Tongue (tissue), 2 donors: Measurements from ENCODE around the gene ITPKB. TPM values are rescaled to one million over a fixed set of nuclear protein-coding genes. Genes with fewer than 3 reads are reported as not detected.

Source experiments
- DNase-seq: peaks from one replicate; pipeline ENCODE4 v3.0.0-alpha.2; 2015
- total RNA-seq: library from RNA; depleted of rRNA; stranded (reverse); fragments of >200 nt; gene quantifications from one replicate; pipeline ENCODE4 v1.2.3, GENCODE V29; 2014

ITPKB gene
- total RNA-seq, 1 donor from 2014 or later, result 34.2 TPM

DNA sequence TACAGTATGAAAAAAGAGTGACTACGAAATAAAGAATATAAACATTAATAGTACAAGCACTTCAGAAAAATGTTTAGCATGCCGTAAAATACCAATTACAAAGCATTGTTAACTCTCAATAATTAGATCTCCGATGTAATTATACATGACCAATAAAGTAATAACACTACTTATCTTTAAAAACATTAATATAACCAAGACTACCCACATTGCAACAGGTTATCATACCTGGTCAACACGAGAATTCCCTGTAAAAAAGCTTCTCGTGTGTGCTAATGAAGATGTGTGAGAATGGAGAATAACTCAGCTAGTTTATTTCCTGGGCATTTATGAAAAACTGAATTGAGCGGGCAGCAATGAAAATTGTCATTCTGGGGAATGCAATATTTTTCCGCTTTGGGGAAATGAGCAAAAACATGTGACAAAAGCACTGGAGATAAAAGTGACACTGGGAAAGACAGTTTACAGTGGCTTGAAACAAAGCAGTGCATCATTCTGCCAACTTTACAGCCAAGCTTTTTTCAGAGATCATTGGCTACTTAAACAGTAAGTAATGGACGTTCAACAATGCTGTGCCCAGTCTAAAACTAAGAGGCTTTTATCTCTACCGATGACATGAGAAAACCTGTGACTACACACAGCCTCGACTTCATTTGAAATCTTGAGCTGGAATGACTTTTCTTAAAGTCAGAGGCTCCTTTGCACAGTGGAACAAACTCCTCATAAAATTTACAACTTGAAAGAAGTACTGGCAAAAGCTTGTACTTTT, 34.7 kb downstream of the ITPKB start:
- DNase-seq, result no peak

DNA sequence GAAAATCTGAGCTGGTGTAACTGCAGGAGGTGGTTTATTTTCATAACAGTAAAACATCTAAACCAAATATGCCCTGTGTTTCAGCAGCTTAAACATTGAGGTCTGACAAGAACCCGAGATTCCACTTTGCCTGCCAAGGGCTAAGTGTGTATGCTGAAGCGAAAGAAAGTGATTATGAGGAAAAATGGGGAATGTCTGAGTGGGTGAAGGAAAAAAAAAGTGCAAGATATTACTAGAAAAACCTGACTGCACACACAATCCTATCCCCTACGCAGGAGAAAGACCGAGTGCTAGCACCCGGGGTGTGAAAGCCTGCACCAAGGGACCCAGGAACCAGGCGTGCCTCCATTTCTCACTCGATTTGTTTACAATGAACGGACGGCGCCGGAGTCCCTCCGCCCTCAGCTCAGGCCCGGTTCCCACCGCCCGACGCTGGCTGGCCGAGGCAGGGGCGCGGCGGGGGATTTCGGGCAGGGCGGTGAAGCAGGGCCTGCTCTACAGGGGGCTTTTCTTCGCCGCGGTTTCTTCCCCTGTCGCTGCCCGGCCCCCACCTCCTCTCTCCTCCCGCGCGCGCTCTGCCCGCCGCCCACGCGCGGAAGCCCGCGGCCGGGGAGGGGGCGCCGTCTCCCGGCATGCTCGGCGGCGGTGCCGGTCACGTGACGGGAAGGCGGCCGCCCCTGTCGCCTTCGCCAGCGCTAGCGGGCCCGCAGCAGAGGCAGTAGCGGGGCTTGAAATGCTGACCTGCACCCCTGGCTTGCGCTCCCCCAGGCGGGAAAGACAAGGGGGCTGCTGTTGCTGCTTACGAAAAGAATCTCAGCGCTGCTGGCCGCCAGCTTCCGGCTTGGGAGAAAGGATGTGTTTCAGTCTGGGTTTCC, 35.9 kb downstream of the ITPKB start:
- DNase-seq, result peak; percentile 90

DNA sequence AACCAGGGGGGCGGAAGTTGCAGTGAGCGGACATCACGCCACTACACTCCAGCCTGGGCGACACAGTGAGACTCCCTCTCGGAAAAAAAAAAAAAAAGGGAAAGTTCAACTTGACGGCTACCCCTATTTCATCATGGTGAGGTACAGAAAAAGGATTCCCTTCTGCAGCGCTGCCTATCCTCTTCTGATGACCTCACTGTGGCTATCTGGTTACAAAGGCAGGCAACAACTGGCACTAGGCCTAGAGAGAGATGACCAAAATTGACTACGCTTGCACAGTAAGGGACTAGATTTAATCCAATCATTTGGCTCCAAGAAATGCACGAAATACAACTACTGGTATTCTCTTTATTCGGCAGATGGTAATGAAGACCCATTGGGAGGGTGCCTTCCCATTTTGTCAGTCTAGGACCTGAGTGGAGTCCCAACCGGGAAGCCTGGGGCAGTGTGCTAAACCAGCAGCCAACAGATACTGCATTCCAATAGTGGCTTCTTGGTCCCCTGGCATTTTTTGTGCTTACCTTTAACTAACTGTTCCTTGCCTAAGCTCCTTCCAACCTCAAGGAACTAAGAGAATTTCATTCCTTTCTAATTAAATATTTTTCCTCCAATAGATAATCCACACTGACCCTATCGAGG, 36.6 kb downstream of the ITPKB start:
- peak; percentile 91 for DNase-seq

DNA sequence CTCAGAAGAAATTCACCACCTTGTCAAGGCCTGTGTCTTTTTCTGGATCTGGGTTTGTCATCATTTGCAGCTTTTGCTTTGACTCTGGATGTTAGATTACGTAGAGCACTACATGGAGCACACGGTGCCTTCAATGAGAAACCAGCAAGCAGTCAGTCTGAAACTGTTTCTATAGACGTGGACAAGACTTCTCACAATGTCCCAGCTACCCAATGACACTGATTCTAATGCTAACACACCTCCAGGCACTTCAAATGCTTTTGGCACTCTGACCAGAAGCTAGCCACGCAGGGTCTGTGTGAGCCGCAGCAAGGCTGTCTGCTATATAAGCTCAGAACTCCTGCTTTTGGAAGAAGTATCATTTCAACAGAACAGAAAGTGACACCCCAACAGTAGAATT, 38.2 kb downstream of the ITPKB start:
- DNase-seq, result no peak

DNA sequence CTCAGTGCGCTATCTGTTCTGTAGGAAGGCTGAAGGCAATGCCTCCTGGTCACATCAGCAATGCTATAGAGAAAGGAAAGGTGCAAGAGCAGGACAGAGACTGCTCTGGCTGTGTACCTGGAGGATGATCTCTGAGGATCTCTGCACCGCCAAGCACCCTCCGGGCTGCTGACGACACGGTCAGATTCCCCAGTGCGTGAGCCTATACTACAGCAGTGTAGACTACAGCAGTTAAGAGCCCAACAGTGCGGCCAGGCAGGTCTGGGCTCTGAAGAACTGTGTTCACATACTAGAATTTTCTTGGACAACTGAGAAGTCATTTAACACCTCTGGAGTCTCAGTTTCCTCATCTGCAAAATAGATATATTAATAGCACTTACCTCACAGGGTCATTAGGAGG, 39.9 kb downstream of the ITPKB start:
- DNase-seq, result no peak

DNA sequence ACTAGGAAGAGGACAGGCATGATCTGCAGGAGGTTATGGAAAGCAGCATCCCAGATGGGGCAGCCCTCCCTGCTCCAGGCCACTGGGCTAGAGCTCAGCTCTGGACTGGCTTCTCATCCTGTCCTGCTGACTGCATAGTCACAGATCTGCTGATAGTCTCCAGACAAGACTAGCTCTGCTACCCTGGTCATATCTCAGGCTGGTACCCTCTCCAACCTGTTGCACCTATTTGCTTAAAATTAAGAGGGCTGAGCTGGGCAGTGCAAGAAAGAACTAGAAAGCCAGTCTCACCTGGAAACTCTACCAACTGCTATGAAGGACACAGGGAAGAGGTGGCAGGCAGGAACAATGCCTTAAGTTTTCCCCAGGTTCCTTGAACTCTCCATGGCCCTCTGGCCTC, 40.4 kb downstream of the ITPKB start:
- DNase-seq, result no peak

DNA sequence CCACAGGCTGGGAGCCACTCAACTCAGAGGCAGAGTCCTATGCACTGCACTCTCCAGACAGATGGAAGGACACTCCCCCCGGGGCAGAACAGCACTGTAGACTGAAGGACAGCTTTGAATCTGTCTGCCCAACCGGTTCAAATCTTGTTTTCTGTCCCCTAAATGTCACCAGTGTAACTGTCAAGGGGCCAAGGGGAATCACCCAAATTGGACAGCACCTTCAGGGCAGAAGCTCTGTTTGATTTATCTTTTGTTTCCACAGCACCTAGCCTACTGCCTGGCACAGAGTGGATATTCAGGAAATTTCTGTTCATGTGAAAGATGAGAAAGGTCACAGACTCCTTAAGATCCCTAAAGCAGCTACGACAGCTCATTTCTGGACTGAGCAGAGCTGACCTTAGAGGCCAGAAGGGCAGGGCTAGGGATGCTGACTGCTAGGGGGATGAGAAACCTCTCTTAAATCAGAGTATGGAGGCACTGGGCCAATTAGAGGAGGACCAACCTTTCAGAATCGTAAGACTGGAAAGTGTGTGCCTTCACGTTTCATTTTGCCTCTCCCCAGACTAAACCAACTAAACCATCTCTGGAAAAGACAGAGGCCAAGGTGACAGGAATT, 41.0 kb downstream of the ITPKB start:
- no peak for DNase-seq

DNA sequence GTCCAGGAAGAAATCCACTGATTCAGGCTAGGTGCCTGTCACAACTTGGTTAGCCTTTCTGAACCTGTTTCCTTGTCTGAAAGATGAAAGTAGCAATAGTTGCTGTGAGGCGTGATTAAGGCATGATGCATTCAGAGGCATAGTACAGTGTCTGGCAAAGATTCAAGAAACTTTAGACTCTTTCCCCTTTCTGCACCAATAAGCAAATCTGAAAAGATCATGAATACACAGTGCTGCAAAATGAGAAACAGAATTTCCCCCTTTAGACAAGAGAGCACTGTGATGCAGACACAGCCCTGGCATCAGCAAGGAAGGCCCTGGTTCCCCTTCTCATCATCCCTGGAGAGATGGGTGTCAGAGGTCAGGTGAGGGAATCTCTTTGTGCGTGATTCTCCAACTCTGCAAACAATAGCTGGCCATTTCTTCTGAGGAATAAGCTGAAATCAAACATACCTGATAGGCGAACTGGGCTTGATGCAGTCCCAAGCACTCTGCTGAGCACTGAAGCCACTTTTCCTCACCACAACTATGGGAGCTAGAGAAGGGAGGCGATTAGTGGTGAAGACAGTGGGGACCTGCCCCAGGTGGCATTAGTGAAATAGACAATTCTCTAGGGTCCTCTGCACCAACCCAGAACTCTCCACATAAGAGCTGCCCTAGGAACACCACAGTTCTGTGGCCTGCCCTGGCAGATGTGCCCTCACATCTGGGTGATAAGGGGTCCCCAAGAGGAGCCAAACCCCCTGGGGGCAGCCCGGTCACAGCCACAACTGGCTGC, 41.7 kb downstream of the ITPKB start:
- peak; percentile 77 for DNase-seq

DNA sequence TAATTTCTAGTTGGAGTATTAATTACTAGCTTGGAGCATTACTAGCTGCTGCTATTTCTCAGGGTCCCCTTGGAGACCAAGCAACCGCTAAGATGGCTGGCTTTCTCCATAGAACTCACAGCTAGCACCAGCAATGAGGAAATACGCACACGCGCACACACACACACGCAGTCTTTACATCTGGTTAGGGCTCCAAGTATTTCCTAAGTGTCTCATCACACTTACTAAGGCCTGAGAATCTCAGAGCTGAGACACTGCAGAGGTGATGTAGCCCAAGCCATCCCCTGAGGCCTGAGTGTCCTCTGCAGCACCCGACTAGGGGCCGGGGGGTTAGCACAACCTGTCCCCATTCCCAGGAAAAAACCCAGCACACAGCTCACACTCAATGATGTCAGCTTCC, 42.5 kb downstream of the ITPKB start:
- no peak for DNase-seq

DNA sequence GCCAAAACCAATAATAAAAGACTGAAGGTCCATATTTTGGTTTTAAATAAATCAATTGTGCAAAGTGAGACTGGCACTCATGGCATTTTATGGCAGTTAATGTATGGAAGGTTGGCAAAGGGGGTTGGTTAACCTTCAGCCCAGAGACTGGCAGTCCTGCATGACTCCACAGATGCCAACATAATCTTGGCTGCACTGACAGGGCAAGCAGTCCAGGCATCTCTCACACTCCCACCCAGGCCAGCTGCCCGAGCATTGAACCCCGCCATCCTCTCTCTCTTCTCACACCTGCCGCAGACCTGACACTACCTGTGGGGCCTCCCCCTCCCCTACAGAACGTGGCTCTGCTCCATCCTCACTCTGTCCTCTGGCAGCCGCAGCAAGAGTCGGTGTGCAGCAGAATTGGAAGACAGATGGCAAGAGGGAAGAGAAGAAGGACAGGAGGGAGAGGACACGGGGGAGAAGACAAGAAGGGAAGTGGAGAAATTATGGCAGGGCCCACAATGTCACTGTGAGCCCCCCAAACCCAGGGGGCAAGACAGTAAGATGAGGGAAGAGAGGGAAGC, 43.7 kb downstream of the ITPKB start:
- no peak for DNase-seq

DNA sequence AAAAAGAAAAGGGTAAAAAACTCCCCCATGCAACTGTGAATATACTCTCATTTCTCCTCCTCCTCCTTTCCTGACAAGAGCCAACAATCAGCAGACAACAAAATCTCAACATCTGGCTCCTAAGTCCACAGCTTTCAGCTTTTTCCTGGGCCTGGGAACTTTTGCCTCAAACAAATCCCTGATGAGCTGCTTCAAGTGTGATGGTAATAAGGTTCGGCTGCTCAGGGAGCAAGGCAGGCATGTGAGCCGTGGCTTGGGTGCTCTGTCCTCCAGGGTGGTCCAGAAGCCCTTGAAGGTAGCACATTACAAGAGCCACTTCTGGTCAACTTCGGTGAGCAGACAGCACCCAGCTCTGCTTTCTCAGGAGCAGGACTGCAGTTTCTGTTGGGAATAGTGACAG, 46.3 kb downstream of the ITPKB start:
- DNase-seq, result peak; percentile 60

DNA sequence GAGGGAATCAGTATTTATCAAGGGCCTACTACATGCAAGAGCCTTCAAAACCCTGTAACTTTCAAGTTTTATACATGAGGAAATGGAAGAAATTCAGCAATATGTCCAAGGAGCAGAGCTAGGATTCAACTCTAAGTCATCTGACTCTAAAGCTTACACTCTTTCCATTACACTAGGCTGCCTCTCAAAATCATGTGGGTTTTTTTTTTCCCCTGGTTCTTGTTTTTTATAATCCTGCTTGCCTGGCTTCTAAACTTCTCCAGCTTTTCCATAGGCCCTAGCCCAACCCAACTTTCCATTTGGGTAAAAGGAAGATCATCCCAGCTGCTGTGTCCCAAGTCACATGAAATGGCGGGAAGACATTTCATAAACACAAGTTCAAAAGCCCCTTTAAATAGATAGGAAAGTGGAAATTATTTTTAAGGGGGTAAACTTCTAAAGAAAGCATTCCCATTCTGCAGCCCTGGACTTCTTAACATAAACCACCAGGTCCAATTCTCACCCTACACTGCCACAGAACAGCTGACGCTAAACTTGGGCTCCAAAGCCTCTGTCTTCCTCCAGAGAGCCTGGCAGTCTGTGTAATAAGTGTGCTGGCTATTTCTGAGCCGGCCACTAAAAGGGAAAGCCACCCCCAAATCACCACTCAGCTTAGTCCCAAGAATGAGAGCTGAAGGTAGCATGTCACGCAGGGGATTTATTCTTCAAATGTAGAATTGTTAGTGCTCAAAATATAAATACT, 46.9 kb downstream of the ITPKB start:
- DNase-seq, result peak; percentile 66

DNA sequence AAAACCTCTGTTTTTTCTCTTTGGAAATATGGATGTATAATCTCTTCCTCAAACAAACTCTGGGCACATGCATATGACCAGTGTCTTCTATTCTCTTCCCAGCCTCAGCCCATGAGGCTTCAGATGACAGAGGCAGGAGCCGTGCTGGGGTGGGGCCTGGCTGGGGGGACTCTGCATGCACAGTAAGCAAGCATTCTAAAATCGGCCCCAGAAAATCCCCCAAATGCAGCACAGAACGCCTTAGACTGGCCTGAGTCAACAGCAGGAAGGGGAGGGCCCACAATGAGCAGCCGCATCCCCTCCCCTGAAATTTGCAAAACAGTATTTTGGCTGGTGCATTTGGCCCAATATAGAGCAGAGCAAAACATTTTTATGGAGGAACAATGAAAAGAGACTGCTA, 47.8 kb downstream of the ITPKB start:
- peak; percentile 67 for DNase-seq

DNA sequence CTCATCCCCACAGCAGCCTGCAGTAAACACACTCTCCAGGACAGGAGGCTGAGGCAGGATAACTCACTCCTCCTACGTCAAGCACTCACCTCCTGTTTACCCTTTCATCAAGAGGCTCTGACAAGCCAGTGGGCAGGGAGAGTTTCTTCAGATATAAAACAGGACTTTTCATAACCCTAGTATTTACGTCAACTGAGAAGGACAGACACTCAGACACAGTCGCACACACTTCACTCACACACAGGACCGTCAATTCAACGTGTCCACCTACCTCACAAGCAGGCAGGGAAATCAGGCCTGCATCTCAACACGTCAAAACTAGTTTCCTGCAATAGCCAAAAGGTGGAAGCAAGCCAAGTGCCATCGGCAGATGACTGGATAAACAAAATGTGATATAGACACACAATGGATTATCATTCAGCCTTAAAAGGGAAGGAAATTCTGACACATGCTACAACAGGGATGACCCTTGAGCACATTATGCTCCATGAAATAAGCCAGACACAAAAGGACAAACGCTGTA, 48.6 kb downstream of the ITPKB start:
- DNase-seq, result peak; percentile 74

DNA sequence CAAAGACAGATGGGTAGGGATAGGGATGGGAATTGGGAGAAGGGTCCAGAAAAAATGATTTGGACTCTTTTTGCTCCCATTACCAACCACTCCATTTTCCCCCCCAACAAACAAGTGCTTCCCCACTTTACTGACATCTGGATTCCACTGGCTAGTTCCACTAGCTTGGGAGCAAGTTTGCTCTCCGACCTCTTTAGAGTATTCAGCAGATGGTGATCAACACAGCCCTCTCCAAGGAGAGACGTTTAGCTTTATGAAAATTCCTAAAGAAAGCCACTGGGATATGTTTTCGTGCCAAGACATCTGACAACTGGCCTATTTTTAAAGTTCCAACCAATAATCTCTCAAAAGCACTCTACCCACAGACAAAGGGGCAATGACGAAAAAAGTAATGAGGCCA, 50.3 kb downstream of the ITPKB start:
- peak; percentile 75 for DNase-seq

DNA sequence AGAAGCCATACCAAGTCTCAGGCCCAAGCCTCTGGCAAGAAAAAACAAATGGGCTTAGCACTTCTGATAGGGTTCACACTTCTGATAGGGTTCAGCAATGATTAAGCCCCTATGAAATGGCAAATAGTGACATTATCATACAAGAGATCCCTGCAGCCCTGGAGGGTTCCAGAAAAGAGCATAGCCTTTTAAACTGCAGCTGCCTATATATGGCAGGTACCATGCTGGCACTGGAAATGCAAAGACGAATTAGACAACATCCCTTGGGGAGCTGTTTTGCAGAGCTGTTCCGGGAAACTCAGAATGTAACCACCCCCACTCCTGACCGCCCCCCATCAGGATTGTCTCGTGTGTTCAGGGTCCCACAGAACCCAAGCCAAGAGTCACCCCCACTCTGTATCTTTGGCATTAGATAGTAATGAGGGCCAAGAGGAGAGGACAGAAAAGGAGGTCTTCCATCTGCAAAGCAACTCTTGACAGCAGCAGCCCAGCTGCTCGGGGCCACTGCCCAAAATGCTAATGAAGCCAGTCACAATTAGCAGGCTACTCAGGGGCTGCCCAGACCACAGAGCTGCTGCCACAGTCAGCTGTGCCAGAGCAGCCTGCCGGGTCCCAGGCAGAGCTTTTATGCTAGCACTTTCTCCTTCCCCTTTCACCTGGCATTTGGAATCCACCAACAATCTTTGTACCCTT, 50.9 kb downstream of the ITPKB start:
- DNase-seq, result peak; percentile 80

DNA sequence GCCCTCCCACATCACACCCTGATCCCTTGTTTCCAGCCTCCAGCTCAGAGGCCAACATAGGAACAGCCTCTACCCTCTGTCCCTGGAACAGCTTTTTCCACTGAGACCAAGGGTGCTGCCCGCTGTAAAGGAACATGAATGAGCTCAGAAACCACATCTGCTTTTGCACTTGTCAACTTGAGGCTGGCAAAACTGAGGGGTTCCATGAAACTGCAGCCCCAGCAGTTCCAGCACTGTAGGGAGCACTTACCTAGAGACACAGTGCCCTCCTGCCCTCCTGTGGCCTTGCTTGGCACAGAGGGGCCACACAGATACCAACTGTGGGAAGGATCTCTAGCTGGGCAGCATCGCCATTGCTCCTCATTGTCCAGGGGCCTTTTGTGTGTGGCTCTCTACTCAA, 51.7 kb downstream of the ITPKB start:
- DNase-seq, result no peak

DNA sequence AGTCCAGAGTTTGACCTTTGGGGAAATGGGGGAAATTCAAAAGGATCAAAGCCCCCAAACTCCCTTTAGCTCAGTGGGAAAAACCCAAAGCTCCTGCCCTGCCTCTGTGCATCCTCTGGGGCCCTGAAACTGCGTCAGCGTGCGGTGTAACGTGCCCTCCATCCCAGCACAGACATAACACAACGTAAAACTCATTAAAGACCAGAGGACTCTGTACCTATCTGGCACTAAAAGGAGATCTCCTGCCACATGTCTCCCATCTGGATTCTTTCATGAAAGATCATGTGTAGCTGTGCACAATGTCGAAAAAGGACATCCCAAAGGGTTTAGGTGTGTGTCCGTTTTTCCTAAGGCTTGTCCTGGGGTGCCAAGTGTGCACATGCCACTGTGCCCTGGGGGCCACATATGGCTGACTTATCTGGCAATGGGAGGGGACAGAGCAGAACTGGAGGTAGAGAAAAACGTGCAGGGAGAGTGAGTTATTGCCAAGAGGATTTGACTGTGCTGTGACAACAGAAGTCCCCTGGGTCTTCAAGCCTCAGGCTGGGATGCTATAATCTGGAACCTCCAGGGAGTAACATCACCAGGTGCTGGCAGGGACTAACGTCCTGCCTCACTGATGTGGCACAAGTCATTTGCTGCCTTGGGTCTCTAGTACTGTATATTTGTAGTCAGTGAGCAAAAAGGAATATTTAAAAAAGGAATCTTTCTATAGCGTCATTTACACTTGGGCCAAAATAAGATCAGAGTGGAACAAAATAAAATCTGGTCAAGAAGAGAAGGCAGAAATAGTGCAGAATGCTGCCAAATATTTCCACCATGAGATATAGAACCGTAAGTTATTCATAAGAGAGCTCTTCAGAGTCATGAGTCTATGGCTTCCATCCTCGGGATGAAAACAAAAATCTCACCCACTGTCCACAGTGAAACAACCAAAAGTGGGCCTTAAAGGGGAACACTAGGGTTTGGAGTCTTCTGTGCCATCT, 52.3 kb downstream of the ITPKB start:
- peak; percentile 56 for DNase-seq
